Measurements from ENCODE around the gene ALDH1A1.

GRCh38 chr9:73001860-73002259 is 49.0 kb upstream of the ALDH1A1 start:
- no peak for TF ChIP-seq EZH2 (IDR thresholded peaks at IDR 0.05; ENCODE audit: low read length, unreplicated experiment)
- TF ChIP-seq CTCF (conservative IDR thresholded peaks at IDR 0.05; ENCODE audit: low read depth, low read length) = no peak

Data from PC-3 (cell line).